NCI-H128 (cell line): ENCODE results near the gene DPY19L2.
"Not testable (repeated sequence)": the region's sequence is repeated elsewhere in the genome, so short reads cannot be mapped to it uniquely, and the experiment has no call there.

Experiments used
- DNase-seq: peaks from one replicate; lab custom pipeline; 2025; ENCODE audit not compliant: unreplicated experiment; lab: John Stamatoyannopoulos, UW

The DPY19L2 gene

DNA sequence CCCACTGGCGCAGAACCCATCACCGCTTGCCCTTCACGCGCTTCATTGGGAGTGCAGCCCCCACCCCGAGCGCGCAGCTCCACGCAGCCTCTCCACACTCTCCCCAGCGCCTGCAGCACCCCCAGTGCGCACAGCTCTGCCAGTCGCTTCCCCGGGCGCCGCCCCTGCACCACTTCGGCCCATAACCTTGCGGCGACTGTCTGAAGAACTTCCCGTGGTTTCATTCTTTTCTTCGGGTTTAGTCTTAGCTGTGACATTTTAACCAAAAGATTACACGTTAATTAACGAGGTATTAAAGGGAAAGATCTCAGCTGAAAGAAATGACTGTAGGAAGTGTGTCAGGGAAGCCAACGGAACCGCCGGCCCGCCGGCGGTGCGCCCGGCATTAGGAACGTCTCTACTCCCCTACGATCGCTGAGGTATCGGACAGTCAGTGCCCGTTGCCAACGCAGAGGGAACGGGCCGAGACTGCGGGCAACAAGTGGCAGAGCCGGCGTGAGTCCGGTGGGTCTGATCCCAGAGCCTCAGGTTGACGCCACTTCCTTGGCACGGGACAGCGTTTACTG, 590 bp upstream of the DPY19L2 start:
- DNase-seq, result not testable (repeated sequence)

DNA sequence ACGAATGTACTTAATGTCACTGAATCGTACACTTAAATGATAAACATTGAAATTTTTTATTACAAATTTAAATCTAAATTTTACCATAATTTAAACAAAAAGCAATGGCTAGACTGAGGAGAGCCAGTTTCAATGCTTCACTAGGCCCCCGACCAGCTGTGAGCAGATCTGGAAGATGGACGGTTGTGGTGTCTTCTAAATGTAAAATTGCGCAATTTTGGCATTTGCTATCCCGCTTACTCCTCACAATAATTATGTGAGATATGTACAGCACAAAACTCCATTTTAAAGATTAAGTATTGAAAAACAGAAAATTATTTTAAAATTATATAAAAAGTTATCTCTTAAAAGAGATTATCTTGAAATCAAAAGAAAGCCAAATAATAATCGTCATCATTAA, 5.3 kb downstream of the DPY19L2 start:
- DNase-seq, result not testable (repeated sequence)

DNA sequence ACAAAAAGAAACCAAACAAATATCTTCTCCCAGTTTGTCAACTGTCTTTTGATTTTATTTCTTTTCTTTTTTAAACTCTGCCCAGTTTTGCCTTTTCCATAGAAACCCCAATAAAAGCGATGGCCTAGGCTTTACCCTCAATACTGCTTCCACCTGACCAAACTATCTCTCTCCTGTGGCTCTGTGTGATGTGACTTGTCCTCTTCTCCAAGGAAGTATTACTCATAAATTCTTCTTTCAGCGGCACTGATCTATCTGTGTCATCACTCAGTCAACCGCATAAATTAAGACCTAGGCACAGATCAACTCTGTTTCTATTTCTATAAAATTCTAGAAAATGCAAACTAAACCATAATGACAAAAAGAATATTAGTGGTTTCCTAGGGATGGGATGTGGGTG, 9.8 kb downstream of the DPY19L2 start:
- DNase-seq, result not testable (repeated sequence)

DNA sequence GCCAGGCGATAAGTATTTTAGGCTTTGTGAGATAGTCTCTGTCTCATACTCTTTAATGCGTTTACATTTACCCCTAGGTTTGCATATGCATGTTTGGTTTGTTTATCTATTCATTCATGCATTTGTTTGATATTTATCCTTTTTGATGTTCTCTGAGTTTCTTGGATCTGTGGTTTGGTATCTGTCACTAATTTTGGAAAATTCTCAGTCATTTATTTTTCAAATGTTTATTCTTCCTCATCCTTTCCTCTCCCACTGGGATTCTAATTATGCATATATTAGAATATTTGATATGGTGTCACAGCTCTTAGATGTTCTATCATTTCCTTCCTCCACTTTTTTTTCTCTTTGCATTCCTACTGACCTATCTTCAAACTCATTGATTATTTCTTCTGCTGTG, 11.9 kb downstream of the DPY19L2 start:
- not testable (repeated sequence) for DNase-seq

DNA sequence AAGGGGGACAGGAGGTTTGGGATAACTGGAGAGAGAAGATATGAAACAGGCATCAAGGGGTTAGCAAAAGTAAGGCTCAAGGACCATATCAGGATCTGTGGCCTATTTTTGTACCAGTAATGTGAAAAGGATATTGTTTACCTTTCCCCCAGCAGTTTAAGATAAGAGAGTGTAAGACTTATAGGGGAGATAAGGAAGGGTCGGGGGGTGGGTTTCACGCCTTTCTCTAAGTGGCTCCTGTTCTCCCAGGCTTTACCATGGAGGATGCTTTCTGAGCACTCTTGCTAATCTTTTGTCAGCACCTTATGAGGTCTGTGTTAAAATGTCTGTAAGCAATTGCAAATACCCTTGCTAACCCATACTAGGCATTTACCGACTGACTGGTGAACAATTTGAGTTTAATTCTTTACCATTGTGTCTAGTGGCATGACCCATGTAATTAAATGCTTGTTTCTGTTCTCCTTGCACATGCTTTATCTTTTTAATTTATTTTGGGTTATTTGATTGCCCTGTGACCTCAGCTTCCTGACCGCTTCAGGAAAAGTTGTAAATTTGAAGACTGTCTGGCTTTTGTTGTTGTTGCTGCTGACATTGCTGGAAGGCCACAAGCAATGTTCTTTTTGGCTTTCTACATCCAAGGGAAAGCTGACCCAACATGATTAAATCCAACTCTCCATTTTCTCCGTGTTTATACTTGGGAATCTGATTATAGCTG, 12.6 kb downstream of the DPY19L2 start:
- DNase-seq, result not testable (repeated sequence)

DNA sequence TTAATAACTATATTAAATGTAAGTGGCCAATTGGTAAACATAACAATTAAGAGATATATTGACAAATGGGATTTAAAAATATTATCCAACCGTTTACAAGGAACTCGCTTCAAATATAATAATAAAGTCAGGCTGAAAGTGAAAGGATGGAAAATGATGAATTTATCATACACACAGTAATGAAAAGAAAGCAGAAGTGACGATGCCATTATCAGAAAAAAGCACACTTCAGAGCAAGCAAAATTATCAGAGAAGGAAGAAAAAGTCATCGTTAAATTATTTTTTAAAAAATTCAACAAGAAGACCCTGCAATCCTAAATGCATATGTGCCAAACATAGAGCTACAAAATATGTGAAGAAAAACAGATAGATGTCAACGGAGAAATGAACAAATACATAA, 13.8 kb downstream of the DPY19L2 start:
- not testable (repeated sequence) for DNase-seq

DNA sequence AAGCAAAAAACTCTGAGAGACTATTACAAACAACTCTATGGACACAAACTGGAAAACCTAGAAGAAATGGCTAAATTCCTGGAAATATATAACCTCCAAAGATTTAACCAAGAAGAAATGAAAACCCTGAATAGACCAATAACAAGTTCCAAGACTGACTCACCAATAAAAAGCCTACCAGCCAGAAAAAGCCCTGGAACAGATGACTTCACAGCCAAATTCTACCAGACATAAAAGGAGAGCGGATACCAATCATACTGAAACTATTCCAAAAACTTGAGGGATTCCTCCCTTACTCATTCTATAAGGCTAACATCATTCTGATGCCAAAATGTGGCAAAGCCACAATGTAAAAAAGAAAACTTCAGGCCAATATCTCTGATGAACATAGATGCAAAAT, 18.8 kb downstream of the DPY19L2 start:
- DNase-seq, result not testable (repeated sequence)

DNA sequence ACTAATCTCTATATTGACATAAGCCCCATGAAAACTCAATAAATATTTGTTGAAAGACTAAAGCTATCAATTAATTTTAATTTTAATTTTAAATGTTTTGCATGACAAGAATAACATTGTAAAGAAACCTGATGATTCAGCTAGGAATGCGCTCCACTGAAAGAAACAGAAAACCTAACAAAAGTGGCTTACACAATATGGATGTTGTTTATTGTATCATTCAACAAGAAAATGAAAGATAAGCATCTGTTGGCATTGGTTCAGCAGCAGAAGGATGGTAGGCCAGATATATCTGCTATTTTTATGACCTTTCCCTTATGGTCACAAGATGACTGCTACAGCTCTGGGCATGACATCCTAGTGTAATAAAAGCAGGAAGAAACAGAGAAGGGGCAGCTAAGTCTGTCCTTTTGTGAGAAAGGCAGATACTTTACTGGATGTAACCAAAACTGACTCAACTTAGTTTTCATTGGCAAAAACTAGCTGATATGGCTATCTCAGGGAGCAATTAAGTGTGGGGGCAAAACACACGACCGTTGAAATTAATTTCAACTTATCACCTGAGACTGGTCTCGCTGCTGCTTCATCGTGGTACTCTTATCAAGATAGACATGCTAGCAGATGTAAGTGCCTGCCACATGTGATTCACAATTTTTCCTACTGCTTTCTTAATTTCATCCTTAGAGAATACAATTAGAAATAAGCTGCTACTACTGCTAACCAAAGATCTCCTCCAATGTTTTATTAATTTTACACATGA, 24.7 kb downstream of the DPY19L2 start:
- not testable (repeated sequence) for DNase-seq

DNA sequence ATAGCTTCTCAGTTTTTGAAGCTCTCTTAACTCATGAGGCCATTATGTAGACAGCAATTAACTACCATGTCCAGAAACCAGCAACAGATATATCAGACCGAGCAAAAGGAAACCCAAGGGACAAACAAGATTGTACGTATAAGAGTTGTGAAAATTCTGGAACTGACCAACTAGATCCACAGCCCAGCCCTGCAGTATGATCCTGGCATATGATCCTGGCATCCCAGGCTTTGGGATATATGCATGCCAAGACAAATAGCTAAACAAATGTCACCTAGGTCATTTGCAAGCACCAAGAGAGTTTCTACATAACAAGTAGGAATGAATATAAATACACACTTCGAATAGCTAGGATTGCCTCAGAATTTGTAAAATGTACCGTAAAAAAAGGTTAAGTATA, 44.0 kb downstream of the DPY19L2 start:
- DNase-seq, result not testable (repeated sequence)

DNA sequence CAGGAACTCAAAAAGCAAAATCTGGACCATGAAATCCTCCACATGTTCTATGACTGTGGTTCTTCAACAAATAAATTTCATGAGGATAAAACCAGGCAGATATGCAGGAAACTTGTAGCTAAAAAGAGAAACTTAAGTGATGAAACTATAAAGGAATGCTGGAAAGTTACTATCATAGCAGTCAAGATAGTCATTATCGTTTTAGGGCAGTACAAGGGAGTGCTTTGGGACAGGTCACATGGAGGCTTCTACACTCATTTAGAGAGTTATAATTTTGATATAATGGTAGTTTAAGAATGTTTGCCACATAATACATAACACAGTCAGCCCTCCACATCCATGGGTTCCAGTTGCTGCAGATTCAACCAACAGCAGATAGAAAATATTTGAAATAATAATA, 52.7 kb downstream of the DPY19L2 start:
- DNase-seq, result not testable (repeated sequence)

DNA sequence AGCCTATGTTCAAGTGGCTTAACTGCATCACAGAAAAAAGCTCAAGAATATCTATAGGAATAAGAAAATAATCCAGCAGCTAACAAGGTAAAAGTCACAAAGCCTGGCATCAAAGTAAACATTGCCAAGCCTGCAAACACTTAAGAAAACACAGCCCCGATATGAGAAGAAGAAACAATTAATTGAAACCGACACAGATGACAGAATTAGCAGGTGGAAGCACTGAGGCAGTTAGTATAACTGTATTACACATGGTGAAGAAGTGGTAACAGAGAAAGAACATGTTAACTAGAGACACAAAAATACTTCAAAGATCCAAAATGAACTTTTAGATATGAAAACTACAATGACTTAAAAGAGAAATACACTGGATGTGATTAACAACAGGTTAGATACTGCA, 57.0 kb downstream of the DPY19L2 start:
- not testable (repeated sequence) for DNase-seq

DNA sequence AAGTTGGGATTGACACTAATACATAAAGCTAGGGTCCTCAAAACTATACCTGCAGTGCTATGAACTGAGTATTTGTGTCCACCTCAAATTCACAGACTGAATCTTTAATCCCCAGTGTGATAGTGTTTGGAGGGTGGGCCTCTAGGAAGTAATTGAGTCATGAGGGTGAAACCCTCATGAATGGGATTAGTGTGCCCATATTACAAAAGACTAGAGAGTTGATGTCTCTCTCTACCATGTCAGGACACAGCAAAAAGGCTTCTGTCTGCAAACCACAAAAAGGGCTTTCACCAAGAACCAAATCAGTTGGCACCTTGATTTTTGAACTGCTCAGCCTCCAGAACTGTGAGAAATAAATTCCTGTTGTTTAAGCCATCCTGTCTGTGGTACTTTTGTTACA, 59.0 kb downstream of the DPY19L2 start:
- DNase-seq, result not testable (repeated sequence)

DNA sequence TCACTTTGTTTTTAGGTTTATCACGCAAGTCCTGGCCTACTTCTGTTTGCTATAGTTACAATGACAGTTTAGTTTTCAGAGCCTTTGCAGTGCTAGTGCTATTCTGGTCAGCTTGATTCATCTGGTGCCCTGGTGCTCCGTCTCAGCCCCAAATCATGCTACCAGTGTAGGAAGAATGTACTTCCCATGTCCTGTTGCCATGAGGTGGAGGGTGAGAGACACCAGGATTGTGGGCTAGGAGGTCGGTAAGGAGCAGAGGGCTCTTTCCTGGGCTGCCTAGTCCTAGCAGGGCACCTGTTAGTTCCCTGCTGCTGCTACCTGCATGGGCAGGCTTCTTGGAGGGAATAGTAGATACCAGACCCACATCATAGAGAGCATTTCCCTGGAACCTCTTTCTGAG, 63.3 kb downstream of the DPY19L2 start:
- DNase-seq, result not testable (repeated sequence)

DNA sequence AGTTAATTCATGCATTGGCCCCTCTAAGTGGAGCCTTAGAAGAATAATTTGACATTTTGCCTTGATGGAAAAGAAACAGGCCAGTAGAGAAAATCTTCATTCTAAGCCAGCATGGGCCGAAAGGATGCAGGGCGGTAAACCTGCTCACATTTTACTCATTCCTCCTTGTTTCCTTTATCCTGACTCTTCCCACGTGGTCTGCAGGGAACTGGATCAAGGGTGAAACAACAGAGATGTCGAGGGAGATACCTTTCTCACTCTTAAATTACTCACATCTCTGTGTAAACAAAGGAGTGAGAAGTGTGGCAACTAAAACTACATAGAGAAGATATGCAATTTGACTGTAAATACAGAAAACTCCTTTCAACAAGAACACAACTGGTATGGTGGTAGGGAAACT, 73.5 kb downstream of the DPY19L2 start:
- DNase-seq, result not testable (repeated sequence)

DNA sequence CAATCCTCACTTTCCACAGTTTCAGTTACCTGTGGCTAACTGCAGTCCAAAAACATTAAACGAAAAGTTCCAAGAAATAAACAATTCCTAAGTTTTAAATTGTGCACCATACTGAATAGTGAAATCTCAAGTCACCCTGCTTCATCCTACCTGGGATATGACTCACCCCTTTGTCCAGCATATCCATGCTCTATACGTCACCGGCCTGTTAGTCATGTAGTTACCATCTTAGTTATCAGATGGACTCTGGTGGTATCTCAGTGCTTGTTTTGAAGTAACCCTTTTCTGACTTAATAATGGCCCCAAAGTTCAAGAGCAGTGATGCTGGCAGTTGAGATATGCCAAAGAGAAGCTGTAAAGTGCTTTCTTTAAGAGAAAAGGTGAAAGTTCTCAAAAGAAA, 83.9 kb downstream of the DPY19L2 start:
- DNase-seq, result not testable (repeated sequence)

DNA sequence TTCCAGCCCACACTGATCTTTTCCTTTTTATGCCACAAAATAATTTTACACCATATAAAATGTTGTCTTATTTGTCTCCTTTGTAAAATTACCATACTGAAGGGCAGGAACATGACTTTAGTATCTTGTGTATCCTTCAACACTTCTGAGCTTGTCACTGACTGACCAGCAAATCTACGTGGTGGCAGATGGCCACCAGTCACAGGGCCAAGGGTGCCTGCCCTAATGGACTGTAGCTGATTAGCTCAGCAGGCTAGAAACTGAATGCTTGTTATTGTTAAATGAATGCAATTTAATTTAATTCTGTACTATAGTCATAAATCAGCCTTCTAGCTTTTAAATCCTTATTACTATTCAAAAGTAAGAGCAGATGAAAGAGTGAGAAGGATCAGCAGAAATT, 85.0 kb downstream of the DPY19L2 start:
- not testable (repeated sequence) for DNase-seq

DNA sequence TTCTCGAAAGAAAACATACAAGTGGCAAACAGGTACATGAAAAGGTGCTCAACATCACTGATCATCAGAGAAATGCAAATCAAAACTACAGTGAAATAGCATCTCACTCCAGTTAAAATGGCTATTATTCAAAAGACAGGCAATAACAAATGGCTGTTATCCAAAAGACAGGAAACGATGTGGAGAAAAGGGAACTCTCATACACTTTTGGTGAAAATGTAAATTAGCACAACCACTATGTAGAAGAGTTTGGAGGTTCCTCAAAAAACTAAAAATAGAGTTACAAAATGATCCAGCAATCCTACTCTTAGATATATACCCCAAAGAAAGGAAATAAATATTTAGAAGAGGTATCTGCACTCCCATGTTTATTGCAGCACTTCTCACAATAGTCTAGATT, 90.7 kb downstream of the DPY19L2 start:
- DNase-seq, result not testable (repeated sequence)

DNA sequence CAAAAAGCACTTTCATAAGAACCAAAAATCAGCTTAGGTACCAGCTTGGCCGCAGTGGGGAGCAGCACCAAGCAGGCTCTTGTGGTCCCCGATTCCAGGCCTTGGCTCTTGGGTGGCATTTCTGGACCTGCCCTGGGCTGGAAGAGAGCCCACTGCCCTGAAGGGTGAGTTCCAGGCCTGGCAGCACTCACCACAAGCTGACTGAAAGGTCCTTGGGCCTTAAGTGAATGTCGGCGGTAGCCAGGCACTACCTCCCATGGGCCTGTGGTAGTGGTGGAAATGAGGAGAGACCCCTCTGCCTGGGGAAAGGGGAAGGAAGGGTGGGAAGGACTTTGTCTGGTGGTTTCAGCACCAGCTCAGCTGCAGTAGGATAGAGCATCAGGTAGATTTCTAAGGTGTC, 96.3 kb downstream of the DPY19L2 start:
- not testable (repeated sequence) for DNase-seq

DNA sequence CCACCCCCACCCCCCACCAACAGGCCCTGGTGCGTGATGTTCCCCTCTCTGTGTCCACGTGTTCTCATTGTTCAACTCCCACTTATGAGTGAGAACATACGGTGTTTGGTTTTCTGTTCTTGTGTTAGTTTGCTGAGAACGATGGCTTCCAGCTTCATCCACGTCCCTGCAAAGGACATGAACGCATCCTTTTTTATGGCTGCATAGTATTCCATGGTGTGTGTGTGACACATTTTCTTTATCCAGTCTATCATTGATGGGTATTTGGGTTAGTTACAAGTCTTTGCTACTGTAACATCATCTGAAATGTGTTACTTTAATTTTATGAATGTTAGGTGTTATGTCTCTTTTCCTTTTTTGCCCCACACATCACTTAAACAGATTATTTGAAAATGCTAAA, 109.8 kb downstream of the DPY19L2 start:
- not testable (repeated sequence) for DNase-seq

DNA sequence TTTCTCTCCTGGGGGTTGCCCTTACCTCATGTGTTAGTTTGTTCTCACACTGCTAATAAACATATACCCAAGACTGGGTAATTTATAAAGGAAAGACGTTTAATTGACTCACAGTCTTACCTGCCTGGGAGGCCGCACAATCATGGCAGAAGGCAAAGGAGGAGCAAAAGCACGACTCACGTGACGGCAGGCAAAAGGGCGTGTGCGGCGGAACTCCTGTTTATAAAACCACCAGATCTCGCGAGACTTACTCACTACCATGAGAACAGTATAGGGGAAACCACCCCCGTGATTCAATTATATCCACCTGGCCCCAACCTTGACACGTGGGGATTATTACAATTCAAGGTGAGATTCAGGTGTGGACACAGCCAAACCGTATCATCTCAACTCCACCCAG, 116.9 kb downstream of the DPY19L2 start:
- not testable (repeated sequence) for DNase-seq

DNA sequence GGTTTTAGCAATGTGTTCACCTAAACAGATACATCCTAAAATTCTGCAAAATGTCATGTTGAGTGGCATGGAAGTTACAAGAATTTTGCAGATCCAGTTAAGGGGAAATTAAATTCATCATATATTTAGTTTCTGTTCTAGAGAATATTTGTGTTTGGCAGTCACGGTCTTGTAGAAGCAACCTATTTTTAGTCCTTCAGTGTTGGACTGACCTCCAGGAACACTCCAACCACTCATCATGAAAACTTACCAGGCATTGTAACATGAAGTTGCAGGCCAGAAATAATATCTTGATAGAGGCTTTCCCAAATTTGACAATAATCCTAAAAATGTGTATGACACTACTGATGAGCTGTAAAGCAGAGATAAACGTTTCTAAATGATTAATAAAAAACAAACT, 119.3 kb downstream of the DPY19L2 start:
- DNase-seq, result not testable (repeated sequence)
